Measurements from ENCODE around the gene TAF3. TPM values are rescaled to one million over a fixed set of nuclear protein-coding genes. Genes with fewer than 3 reads are reported as not detected.

TAF3 gene
- total RNA-seq, 1 experiment from 2014 or later: 14.5 TPM

GRCh38 chr10:7789390-7789789, 28.9 kb upstream of the TAF3 start:
- intact Hi-C loops (cut with micrococcal nuclease; ENCODE audit: unreplicated experiment): loop anchor here (5.0 kb wide), 1 partner anchor 102 kb away; no protein-coding TSS in a partner anchor
- BruUV-seq (replicated peaks): no TSS peak
- CTCF ChIA-PET: interaction anchor here (0.6 kb wide), 1 partner anchor 73 kb away, joined by 4 read pairs; no protein-coding TSS in a partner anchor
- Mint-ChIP-seq H3K36me3 (ENCODE audit: insufficient read depth, unreplicated experiment) (peaks cover 14% of the 10 kb centered on the region), H3K4me1 (ENCODE audit: low read depth, unreplicated experiment) (peaks cover 40% of the 10 kb centered on the region), H3K27ac (ENCODE audit: unreplicated experiment) (peak overlapping the region; percentile 42), H3K9me3 (ENCODE audit: low read depth, unreplicated experiment) (no peaks in the 10 kb centered on the region), H3K27me3 (ENCODE audit: unreplicated experiment) (no peaks in the 10 kb centered on the region), H3K4me3 (ENCODE audit: low read depth, unreplicated experiment) (no peak overlapping the region)
- DNase-seq: peak; percentile 14
- TF ChIP-seq, protein P1, sequence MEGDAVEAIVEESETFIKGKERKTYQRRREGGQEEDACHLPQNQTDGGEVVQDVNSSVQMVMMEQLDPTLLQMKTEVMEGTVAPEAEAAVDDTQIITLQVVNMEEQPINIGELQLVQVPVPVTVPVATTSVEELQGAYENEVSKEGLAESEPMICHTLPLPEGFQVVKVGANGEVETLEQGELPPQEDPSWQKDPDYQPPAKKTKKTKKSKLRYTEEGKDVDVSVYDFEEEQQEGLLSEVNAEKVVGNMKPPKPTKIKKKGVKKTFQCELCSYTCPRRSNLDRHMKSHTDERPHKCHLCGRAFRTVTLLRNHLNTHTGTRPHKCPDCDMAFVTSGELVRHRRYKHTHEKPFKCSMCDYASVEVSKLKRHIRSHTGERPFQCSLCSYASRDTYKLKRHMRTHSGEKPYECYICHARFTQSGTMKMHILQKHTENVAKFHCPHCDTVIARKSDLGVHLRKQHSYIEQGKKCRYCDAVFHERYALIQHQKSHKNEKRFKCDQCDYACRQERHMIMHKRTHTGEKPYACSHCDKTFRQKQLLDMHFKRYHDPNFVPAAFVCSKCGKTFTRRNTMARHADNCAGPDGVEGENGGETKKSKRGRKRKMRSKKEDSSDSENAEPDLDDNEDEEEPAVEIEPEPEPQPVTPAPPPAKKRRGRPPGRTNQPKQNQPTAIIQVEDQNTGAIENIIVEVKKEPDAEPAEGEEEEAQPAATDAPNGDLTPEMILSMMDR (IDR thresholded peaks at IDR 0.05; ENCODE audit: unreplicated experiment): no peak

GRCh38 chr10:7792541-7792940, 25.8 kb upstream of the TAF3 start:
- Mint-ChIP-seq H3K9me3 (ENCODE audit: low read depth, unreplicated experiment) (no peaks in the 10 kb centered on the region), H3K27ac (ENCODE audit: unreplicated experiment) (peak overlapping the region; percentile 44), H3K4me1 (ENCODE audit: low read depth, unreplicated experiment) (peaks cover 69% of the 10 kb centered on the region), H3K4me3 (ENCODE audit: low read depth, unreplicated experiment) (peak overlapping the region; percentile 12), H3K36me3 (ENCODE audit: insufficient read depth, unreplicated experiment) (peaks cover 27% of the 10 kb centered on the region), H3K27me3 (ENCODE audit: unreplicated experiment) (no peaks in the 10 kb centered on the region)
- no peak for DNase-seq
- CTCF ChIA-PET: interaction anchor here (0.6 to 1.1 kb wide), 4 partner anchors 25 to 267 kb away, joined by 3 to 7 read pairs (median 4); partner anchors contain the start of gene TAF3
- TF ChIP-seq, protein P1 (IDR thresholded peaks at IDR 0.05; ENCODE audit: unreplicated experiment): no peak
- intact Hi-C loops (cut with micrococcal nuclease; ENCODE audit: unreplicated experiment): no loop called here
- BruUV-seq (replicated peaks): no TSS peak

DNA sequence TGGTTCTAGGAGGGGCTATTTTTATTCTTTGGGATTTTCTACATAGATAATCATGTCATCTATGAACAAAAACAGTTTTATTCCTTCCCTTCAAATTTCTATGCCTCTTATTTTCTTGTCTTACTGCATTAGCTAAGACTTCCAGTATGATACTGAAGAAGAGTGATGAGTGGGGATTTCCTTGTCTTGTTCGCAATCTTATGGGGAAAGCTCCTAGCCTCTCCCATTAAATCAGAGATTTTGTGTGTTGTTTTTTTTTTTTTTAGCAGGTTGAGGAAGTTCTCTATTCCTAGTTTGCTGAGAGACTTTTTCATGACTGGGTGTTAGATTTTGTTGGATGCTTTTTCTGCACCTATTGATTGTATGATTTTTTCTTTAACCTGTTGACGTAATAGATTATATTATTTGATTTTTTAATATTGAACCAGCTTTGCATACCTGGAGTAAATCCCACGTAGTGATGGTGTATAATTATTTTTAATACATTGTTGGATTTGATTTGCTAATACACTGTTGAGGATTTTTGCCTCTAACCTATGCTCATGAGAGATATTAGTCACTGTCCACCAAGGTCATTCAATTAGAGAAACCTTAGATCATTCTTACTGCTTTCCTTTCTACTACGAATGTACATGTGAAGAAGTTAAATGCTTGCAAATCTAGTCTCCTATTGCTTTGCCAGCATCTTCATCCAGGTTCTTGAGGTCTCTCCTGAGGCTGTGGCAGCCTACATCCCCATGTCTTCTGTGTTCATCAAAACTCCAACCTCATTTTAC, 23.9 kb upstream of the TAF3 start:
- H3K9me3 Mint-ChIP-seq (ENCODE audit: low read depth, unreplicated experiment): no peaks in the 10 kb centered on the region

GRCh38 chr10:7795605-7796004, 22.7 kb upstream of the TAF3 start:
- no TSS peak for BruUV-seq (replicated peaks)
- Mint-ChIP-seq H3K27me3 (ENCODE audit: unreplicated experiment) (no peaks in the 10 kb centered on the region), H3K27ac (ENCODE audit: unreplicated experiment) (peak overlapping the region; percentile 6), H3K36me3 (ENCODE audit: insufficient read depth, unreplicated experiment) (peaks cover 47% of the 10 kb centered on the region), H3K4me3 (ENCODE audit: low read depth, unreplicated experiment) (no peak overlapping the region), H3K9me3 (ENCODE audit: low read depth, unreplicated experiment) (no peaks in the 10 kb centered on the region), H3K4me1 (ENCODE audit: low read depth, unreplicated experiment) (peaks cover 63% of the 10 kb centered on the region)
- CTCF ChIA-PET: no interaction called here
- TF ChIP-seq, protein P1 (IDR thresholded peaks at IDR 0.05; ENCODE audit: unreplicated experiment): no peak
- intact Hi-C loops (cut with micrococcal nuclease; ENCODE audit: unreplicated experiment): loop anchor here (2.0 kb wide), 1 partner anchor 23 kb away; the partner anchor contains the start of gene TAF3
- DNase-seq: no peak

More for the DNA sequence above, 23.9 kb upstream of the TAF3 start:
- peak overlapping the region; percentile 6 for H3K27ac Mint-ChIP-seq (ENCODE audit: unreplicated experiment)
- peaks cover 40% of the 10 kb centered on the region for H3K36me3 Mint-ChIP-seq (ENCODE audit: insufficient read depth, unreplicated experiment)
- no peak for DNase-seq
- no peaks in the 10 kb centered on the region for H3K27me3 Mint-ChIP-seq (ENCODE audit: unreplicated experiment)
- H3K4me3 Mint-ChIP-seq (ENCODE audit: low read depth, unreplicated experiment): no peak overlapping the region
- TF ChIP-seq, protein P1 (IDR thresholded peaks at IDR 0.05; ENCODE audit: unreplicated experiment): no peak
- BruUV-seq (replicated peaks): no TSS peak
- peaks cover 73% of the 10 kb centered on the region for H3K4me1 Mint-ChIP-seq (ENCODE audit: low read depth, unreplicated experiment)
- intact Hi-C loops (cut with micrococcal nuclease; ENCODE audit: unreplicated experiment): no loop called here
- CTCF ChIA-PET: interaction anchor here (0.7 kb wide), 1 partner anchor 282 kb away, joined by 3 read pairs; no protein-coding TSS in a partner anchor

All from Calu3 (cell line).